HCT116 (cell line): ENCODE data around the gene ZNRF3.

ENCODE experiments used
- ATF3 ChIP-seq: IDR thresholded peaks from 2 replicates; pipeline ENCODE4 v1.6.1; 2012
- CEBPB ChIP-seq: IDR thresholded peaks from 2 replicates; pipeline ENCODE4 v1.6.1; 2012; ENCODE audit warnings: low read depth
- EZH2 ChIP-seq: fragments of 200-600 bp; sonication (generic); IDR thresholded peaks from 2 replicates; pipeline ENCODE4 v1.6.1; 2017; ENCODE audit warnings: antibody characterized with exemption, mixed run types
- EZH2phosphoT487 ChIP-seq: fragments of 200-600 bp; IDR thresholded peaks from 2 replicates; pipeline ENCODE4 v1.6.1; 2018; ENCODE audit warnings: antibody characterized with exemption, borderline replicate concordance
- POLR2A ChIP-seq: IDR thresholded peaks from 2 replicates; pipeline ENCODE4 v1.7.0; 2011; ENCODE audit warnings: borderline replicate concordance; ENCODE audit not compliant: insufficient read depth, insufficient read length; ENCODE audit errors: extremely low read depth
- POLR2AphosphoS5 ChIP-seq: IDR thresholded peaks from 2 replicates; pipeline ENCODE4 v1.6.1; 2011; ENCODE audit warnings: mild to moderate bottlenecking, low read depth, low read length, moderate library complexity
- SRF ChIP-seq: IDR thresholded peaks from 2 replicates; pipeline ENCODE4 v1.6.1; 2012; ENCODE audit warnings: low read depth
- ZNF274 ChIP-seq: fragments of 200-500 bp; sonication (Bioruptor generic); IDR thresholded peaks from 2 replicates; pipeline ENCODE4 v1.6.1; 2014; ENCODE audit warnings: mild to moderate bottlenecking, low read depth, low read length, inconsistent platforms
- TF ChIP-seq, protein P1 (sequence below), 3 experiments: fragments of 200-600 bp in 1 of 3; sonication (generic) in 1 of 3; IDR thresholded peaks in 2 of 3; conservative IDR thresholded peaks in 1 of 3; 2 replicates each; pipeline ENCODE4 v1.5.1; 2012 to 2017; ENCODE audit warnings: low read depth in 2 of 3, low read length in 2 of 3, antibody characterized with exemption in 1 of 3, borderline replicate concordance in 1 of 3, control low read depth in 1 of 3, mild to moderate bottlenecking in 1 of 3, mixed read lengths in 1 of 3, mixed run types in 1 of 3, moderate library complexity in 1 of 3; ENCODE audit not compliant: insufficient read depth in 1 of 3
- TF ChIP-seq, protein P2 (sequence below): IDR thresholded peaks from 2 replicates; pipeline ENCODE4 v1.6.1; 2012; ENCODE audit warnings: low read depth

DNA sequence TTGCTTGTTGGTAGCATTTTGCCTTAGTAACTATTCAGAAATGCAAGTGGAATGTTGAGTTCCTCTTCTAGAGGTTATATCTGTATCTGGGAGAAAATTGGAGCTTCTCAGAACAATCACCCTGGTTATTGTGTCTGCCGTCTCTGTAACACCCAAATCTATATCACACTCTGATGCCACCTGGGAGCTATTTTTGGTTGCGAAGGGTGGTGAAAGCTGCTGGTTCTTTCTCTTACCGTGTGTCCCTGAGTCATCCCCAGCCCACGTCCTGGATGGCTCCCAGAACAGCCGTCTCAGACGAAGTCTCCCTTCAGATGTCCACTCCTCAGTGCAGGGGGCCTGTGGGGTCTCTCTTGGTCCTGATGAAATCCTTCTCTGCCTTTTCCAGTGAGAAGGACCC lies 94.8 kb downstream of the ZNRF3 start:
- no peak for TF ChIP-seq ATF3
- TF ChIP-seq, protein P1, sequence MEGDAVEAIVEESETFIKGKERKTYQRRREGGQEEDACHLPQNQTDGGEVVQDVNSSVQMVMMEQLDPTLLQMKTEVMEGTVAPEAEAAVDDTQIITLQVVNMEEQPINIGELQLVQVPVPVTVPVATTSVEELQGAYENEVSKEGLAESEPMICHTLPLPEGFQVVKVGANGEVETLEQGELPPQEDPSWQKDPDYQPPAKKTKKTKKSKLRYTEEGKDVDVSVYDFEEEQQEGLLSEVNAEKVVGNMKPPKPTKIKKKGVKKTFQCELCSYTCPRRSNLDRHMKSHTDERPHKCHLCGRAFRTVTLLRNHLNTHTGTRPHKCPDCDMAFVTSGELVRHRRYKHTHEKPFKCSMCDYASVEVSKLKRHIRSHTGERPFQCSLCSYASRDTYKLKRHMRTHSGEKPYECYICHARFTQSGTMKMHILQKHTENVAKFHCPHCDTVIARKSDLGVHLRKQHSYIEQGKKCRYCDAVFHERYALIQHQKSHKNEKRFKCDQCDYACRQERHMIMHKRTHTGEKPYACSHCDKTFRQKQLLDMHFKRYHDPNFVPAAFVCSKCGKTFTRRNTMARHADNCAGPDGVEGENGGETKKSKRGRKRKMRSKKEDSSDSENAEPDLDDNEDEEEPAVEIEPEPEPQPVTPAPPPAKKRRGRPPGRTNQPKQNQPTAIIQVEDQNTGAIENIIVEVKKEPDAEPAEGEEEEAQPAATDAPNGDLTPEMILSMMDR (IDR thresholded peaks at IDR 0.05 in 2 of 3, conservative IDR thresholded peaks at IDR 0.05 in 1 of 3; ENCODE audit: borderline replicate concordance in 1 of 3, insufficient read depth in 1 of 3, low read depth in 2 of 3, low read length in 2 of 3), result no peak
- TF ChIP-seq, protein P2, sequence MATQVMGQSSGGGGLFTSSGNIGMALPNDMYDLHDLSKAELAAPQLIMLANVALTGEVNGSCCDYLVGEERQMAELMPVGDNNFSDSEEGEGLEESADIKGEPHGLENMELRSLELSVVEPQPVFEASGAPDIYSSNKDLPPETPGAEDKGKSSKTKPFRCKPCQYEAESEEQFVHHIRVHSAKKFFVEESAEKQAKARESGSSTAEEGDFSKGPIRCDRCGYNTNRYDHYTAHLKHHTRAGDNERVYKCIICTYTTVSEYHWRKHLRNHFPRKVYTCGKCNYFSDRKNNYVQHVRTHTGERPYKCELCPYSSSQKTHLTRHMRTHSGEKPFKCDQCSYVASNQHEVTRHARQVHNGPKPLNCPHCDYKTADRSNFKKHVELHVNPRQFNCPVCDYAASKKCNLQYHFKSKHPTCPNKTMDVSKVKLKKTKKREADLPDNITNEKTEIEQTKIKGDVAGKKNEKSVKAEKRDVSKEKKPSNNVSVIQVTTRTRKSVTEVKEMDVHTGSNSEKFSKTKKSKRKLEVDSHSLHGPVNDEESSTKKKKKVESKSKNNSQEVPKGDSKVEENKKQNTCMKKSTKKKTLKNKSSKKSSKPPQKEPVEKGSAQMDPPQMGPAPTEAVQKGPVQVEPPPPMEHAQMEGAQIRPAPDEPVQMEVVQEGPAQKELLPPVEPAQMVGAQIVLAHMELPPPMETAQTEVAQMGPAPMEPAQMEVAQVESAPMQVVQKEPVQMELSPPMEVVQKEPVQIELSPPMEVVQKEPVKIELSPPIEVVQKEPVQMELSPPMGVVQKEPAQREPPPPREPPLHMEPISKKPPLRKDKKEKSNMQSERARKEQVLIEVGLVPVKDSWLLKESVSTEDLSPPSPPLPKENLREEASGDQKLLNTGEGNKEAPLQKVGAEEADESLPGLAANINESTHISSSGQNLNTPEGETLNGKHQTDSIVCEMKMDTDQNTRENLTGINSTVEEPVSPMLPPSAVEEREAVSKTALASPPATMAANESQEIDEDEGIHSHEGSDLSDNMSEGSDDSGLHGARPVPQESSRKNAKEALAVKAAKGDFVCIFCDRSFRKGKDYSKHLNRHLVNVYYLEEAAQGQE, result no peak
- TF ChIP-seq ZNF274, result no peak
- TF ChIP-seq POLR2A, result no peak
- no peak for TF ChIP-seq POLR2AphosphoS5
- TF ChIP-seq CEBPB, result no peak
- no peak for TF ChIP-seq EZH2
- TF ChIP-seq EZH2phosphoT487, result no peak
- no peak for TF ChIP-seq SRF
